AG09319 (cell line): ENCODE measurements around the gene ECM1.

Experiments used
- DNase-seq: peaks from one replicate; pipeline ENCODE4 v3.0.0-alpha.2; 2010; ENCODE audit warnings: low read depth; ENCODE audit errors: extremely low read depth
- CTCF ChIP-seq: IDR thresholded peaks from 2 replicates; pipeline ENCODE4 v1.5.1; 2011; ENCODE audit warnings: low read depth, mild to moderate bottlenecking, inconsistent platforms, low read length, moderate library complexity

ECM1 gene

DNA sequence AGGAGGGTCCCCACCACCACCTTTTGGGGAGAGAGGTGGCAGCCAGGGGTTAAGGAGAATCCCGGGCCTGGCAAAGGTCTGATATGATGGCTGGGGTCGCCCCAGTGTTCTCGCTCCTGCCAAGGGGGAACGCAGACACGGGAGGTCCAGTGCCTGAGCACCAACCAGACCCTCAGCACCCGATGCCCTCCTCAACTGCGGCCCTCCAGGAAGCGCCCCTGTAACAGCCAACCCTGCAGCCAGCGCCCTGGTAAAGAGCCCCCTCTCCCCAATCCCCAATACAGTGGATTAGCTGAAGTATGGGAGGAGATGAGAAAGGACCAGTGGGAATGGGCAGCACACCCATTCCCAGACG is 51.7 kb downstream of the ECM1 start:
- TF ChIP-seq CTCF = no peak

GRCh38 chr1:150560011-150560438 is 52.1 kb downstream of the ECM1 start:
- TF ChIP-seq CTCF = peak; percentile 91
- no peak for DNase-seq

More for the DNA sequence above, 51.7 kb downstream of the ECM1 start:
- DNase-seq = no peak

DNA sequence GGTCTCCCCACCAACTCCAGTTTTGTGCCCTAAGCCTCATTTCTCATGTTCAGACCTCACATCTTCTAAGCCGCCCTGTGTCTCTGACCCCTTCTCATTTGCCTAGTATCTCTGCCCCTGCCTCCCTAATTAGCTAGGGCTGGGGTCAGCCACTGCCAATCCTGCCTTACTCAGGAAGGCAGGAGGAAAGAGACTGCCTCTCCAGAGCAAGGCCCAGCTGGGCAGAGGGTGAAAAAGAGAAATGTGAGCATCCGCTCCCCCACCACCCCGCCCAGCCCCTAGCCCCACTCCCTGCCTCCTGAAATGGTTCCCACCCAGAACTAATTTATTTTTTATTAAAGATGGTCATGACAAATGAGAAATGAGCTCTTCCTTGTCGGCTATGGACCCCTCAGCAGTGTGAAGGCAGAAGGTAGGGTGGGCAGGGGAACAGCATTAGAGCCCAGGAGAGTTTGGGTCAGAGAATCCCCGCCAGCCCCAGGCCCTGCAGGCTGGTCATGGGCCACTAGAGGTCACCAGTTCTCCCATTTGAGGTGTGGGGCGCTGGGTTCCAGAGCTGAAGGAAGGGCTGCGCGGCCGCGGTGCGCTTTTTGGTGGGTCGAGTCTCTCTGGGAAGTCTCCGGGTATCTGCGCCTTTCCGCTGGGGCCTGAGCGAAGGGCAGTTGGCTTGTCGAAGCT is 52.8 kb downstream of the ECM1 start:
- peak; percentile 89 for TF ChIP-seq CTCF
- DNase-seq = no peak

DNA sequence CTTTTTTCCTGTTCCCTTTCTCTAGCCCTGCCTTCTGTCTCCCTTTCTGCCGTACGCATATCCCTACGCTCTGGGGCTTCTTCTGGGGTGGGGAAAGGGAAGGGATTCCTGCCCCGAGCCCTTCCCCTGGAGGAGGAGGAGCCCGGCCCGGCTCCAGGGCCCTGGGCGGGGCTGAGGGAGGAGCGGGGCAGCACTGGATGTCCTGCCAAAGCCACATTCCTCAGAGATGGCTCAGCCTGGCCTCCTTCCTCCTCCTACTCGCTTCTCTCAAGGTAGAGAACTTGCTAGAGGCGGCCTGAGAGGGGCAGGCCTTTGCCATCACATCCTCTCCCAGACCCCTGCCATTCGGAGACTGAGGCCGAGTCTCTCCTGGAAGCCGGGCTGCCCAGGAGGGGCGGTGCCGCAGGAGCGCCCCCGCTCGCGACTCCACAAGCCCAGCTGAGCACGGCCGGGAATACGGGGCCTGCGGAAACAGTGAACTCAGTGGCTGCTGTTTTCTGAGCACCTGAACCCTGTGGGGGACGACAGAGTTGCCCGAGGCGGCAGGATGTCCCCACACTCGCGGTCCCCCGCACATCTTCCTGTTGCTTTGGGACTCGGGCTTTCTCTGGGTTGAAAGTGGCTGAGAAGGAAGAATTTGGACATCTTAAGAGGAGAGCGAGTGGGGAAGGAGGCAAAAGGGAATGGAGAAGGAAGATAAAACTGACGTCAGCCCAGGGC is 53.5 kb downstream of the ECM1 start:
- peak; percentile 10 for TF ChIP-seq CTCF
- DNase-seq = peak; percentile 98

DNA sequence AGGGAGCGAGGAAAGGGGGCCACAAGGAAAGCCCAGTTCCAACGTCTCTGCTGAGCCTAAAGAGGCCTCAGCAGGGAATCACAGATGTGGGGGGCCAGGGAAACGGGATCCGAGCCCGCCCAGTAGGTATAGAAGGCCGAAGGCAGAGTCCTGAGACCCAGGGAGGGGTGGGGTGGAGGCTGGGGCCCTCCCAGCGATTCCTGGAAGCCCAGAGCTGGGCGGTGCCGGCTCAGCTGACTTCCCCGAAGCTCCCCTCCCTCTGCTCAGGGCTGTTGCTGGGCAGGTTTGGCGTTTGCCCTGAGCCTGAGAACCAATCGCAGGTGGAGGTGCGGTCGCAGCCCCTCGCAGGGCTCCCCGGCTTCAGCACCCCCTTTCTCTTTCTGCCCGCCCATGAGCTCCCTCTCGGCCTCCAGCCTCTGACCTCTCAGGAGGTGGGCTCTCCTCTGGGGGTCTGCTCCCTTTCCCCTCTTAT is 54.1 kb downstream of the ECM1 start:
- no peak for TF ChIP-seq CTCF
- peak; percentile 90 for DNase-seq

DNA sequence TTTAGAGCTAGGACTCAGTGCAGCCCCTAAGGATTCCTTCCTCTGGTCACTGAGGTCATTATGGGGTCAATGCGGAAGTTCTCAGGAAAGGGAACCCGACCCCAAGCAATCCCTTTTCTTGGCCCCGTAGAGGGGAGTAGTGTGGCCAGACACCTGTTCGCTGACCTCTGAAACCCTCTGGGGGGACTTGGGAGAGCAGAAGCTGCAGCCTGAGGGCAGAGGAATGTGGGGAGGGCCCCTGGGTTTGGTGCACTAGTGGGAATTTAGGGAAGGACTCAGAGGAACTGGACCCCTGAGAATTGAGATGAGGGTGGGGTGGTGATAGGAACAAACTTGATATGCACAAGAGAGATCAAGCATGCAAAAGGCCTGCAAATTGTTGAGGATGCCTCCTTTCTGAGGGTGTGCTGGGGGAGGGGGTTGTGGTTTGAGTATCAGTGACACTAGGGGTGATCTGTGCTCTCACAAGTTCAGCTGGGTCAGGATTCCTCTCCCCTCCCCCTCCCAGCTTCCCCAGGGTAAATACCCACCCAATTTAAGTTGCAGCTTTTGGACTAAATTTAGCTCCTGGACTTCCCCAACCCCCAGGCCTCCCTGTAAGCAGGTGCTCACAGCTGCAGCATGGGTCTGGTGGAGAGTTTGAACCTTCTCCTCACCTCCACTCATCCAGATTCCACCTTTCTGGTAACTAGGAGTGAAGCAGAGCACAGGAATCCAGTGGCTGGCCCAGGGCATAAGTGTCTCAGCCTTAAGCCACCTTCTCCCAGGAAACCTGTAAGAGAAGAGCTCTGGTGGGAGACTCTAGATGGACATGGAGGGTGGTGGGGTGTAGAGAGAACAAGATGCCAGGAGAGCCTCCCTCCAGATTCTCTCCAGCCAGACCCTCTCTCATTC is 54.8 kb downstream of the ECM1 start:
- no peak for DNase-seq
- TF ChIP-seq CTCF = no peak
